Suppressor macrophage treated with lipopolysaccharide for 1 hour (primary cell): ENCODE results near the gene ZNF221.
A peak's percentile ranks its signal among the peaks of the same experiment; 100 is the strongest.
"Not testable (repeated sequence)": the region's sequence is repeated elsewhere in the genome, so short reads cannot be mapped to it uniquely, and the experiment has no call there.

Source experiments
- DNase-seq, 3 donors: peaks; one replicate each; pipeline ENCODE4 v3.0.0-alpha.2; 2020 to 2022

Gene ZNF221

DNA sequence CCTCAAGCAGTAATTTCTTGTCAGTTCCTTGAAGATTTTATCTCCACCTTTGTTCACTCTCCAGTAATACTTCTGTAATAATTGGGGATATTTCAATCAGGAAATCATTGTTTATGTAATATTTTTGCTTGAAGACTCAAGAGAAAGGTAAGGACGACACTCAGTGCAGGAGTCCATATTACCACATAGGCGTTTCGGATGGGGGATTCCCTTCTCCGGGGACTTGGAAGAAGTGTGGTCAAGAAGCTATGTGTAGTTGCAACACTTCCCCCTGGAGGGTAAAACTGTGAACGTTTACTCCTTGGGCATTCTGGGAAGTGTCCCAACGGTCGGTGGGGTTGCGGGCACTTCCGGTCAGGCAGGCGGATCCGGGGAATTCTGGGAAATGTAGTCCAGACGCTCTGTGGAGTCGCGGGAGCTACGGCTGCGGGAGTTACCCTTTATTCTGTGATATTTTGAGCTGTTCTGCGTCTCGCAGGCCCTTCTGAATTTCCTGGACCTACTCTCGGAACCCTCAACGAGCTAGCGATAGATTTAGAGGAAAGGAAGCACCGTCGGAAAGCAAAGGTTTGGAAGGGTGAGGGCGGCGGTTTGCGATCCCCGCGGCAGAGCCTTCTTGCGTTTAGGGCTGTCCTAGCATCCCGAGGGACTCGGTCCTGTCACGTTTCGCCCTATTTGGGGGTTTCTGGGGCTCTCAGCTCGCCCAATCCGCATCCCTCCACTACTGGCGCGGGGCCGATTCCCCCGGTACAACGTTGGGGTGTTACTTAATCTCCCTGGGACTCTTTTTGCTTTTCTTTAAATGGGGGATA, at the start of gene ZNF221:
TSS of gene ZNF221 (plus strand) at position 395 of the 812 bp plus-strand sequence. CDS start 11,499 bp downstream, outside the sequence.
- DNase-seq: peak; percentile 97 to 99 (median 98)

GRCh38 chr19:43901395-43902390, 49.3 kb upstream of the ZNF221 start:
- peak; percentile 76 to 84 (median 82) for DNase-seq

DNA sequence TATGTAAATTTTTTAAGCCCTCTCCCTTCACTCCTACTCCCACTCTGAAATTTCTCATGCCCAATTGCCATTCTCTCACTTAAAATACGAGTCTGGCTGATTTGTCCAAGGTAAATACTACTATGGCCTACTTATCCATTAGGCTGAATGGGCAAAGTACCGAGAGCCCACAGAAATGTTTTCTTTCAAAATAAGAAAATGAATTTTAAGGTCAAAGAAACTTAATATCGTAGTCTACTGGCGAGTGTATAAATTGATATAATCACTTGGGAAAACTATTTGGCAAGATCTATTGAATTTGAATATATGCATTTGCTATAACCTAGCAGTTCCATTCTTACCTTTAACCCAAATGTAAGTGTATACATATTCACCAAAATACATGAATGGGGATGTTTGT, 48.6 kb upstream of the ZNF221 start:
- DNase-seq: no peak

DNA sequence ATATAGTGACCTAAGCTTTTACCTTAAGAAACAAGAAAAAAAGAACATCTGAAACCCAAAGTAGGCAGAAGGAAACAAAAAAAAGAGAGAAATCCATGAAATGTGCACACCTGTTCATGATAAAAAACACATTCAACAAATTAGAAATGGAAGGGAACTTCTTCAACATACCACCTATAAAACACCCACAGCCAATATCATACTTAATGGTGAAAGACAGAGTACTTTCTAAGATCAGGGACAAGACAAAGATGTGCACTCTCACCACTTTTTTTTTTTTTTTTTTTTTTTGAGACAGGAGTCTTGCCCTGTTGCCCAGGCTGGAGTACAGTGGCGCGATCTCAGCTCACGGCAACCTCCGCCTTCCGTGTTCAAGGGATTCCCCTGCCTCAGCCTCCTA, 45.1 kb upstream of the ZNF221 start:
- DNase-seq: no peak

GRCh38 chr19:43906774-43907173, 44.3 kb upstream of the ZNF221 start:
- no peak for DNase-seq

DNA sequence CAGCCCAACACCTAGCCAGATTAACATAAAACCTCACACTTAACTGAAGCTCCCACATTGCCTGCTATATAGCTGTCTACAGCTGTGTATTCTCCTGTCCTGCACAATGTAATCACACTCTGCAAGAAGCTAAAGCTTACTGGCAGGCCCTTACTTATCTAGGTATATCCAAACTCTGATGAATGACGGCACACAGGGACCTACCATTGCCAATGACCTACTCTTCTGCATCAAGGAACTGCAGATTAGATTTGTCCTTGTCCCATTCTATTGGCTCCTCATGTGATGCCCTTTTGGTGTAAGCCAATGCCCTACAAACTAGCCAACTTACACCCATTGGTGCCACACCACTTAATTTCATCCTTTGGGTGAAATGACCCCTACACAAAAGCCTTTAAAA, 42.4 kb upstream of the ZNF221 start:
- no peak for DNase-seq

DNA sequence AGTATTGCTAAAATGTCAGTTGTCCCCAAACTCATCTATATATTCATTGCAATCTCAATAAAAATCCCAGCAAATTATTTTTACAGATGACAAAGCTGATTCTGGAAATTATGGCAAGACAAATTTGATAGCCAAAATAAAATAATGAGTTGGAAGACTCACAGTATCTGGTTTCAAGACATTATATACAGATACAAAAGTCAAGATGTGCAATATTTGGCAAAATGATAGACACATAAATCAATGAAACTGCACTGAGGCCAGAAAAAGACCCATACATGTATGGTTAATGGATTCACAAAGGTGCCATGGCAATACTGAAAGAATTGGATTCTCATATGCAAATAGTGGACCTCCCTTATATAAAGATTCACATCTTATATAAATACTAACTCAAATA, 40.1 kb upstream of the ZNF221 start:
- no peak for DNase-seq

DNA sequence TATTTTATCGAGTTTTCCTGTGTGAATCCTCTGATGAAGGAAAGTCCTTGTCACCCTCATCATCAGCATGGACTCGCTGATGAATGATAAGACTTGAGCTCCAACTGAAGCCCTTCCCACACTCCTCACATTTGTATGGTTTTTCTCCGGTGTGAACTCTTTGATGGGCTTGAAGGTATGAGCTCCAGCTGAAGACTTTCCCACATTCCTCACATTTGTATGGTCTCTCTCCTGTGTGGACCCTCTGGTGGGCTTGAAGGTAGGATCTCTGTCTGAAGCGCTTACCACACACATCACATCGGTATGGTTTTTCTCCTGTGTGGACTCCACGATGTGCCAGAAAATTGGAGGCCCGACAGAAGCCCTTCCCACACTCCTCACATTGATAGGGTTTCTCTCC, 37.6 kb upstream of the ZNF221 start:
- DNase-seq: no peak

- no peak for DNase-seq
Measured at GRCh38 chr19:43914051-43914450, 37.0 kb upstream of the ZNF221 start.

GRCh38 chr19:43923875-43924274, 27.2 kb upstream of the ZNF221 start:
- no peak for DNase-seq

GRCh38 chr19:43928820-43929219, 22.2 kb upstream of the ZNF221 start:
- no peak for DNase-seq

DNA sequence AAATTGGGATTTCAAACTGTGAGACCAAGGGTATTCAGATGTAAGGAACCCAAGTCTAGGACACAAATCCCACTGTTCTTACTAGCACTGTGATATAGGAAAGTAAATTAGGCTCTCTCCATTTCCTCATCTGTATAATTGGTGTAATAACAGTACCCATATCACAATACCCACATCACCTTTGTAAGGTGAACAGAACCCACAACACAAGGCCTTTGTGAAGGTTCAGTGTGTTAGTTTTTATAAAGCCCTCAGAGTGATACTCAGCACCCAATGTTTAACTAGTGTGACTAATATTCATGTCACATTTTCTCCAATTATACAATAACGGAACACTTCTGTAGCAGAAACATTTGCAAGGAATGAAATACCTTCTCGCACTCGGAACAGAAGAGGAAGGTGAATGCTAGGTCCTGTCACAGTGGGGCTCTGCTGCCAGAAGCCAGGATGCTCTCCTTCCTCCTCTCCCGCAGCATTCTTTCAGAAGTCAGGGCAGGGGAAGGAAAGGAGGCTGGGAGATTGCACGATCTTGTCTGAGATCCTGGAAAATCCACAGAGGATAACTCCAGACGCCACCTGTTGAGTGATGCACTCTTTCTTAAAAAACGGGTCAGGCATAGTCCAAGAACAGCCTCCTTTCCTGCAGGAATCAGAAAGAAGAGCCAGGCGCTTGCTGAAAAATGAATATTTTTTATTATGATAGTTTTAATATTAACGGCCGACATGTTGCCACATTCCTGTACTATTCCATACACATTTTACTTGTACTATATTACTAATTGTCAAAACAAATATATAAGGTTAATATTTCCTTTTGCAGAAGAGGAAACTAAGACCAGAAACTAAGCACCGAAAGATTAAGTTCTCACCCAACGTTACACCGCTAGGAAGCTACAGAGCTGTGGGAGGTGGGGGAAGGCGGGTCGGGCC, 16.7 kb upstream of the ZNF221 start:
- DNase-seq: peak in 1 of 3 donors; percentile 2

- DNase-seq: peak; percentile 92 to 96 (median 96)
Measured at GRCh38 chr19:43934985-43935708, 15.9 kb upstream of the ZNF221 start, which contains the start of gene ZNF45. Gene ZNF45 (minus strand): TSS chr19:43935282. CDS start chr19:43922185, 13,097 bp downstream.

- no peak for DNase-seq
Measured at GRCh38 chr19:43936188-43936587, 14.8 kb upstream of the ZNF221 start.

GRCh38 chr19:43939557-43940260, 11.3 kb upstream of the ZNF221 start:
- no peak for DNase-seq

- no peak for DNase-seq
Measured at GRCh38 chr19:43940719-43941118, 10.3 kb upstream of the ZNF221 start.

- DNase-seq: no peak
Measured at GRCh38 chr19:43941209-43941608, 9.8 kb upstream of the ZNF221 start.

- DNase-seq: not testable (repeated sequence)
Measured at GRCh38 chr19:43947412-43947811, 3.6 kb upstream of the ZNF221 start.

- DNase-seq: not testable (repeated sequence)
Measured at GRCh38 chr19:43949803-43950202, 1.2 kb upstream of the ZNF221 start.

DNA sequence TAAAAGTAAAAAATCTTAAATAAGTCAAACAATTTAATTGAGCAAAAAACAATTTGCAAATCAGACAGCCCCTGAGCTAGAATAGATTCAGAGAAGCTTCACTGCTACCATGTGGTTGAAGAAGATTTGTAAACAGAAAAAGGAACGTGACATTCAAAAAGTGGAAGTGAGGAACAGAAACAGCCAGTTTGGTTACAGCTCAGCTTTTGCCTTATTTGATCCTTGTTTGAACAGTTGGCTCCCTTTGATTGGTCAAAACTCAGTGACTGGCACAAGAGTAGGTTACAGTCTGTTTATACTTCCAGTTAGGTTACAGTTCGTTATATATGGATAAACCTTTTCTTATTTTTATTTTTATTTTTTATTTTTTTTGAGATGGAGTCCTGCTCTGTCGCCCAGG, 5.8 kb downstream of the ZNF221 start:
- peak; percentile 2 to 28 (median 19) for DNase-seq

DNA sequence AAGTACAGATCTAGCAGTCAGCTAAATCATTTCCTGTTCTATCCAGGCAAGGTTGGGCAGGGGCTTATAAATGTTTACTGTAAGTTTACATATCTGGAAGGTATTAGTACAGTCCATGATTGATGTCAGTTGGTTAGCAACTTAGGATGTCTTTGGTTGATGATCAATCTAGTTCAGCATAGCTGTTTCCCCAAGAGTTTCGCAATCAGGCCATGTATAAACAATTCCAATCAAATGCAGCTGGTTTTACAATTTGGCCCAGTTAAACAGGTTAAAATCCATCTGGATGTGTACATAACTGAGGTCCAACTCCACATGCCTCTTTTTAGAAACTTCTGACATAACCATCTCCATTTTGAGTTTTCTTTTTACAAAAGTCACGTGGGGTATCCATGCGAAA, 6.9 kb downstream of the ZNF221 start:
- DNase-seq: no peak
